AG09319 (cell line): ENCODE data around the gene PHKG2.

Experiments
- DNase-seq: peaks from one replicate; pipeline ENCODE4 v3.0.0-alpha.2; 2010; ENCODE audit warnings: low read depth; ENCODE audit errors: extremely low read depth
- CTCF ChIP-seq: IDR thresholded peaks from 2 replicates; pipeline ENCODE4 v1.5.1; 2011; ENCODE audit warnings: low read depth, mild to moderate bottlenecking, inconsistent platforms, low read length, moderate library complexity

The PHKG2 gene

DNA sequence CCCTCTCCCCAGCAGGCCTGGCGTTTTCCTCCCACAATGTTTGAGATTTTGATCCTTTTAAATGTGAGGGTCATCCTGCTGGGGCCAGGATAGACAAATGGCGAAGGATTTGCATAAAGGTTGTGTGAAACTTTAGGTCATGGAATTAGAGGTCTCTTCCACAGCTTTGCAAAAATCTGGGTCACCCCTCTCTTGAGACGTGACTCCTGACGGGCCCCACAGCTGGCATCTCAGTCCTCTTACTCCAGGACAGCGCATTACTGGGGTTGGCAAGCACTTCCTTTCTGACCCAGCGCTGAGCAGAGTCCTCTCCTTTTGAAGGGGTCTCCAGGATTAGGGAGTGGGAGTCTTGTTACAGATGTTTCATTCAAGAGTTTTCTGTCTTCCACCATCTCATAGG is 31.4 kb downstream of the PHKG2 start:
- DNase-seq, result no peak
- no peak for TF ChIP-seq CTCF

DNA sequence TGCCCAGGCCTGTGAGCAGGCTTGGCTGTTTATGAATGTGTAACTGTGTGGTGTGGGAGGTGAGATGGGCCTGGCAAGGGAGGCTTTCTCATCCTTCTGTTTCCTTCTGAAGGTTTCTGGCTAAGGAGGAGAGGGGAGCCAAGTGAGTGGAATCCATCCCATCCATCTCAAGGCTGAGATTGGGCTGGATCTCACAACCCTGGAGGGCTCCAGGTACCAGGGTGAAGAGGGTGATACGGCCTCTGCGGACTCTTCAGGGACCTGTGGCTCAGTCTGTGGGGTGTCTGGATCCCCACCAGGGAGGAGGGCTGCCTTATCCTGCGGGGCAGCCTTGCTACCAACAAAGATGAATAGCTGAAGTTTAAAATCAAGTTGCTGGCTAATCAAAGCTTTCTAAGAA is 31.8 kb downstream of the PHKG2 start:
- no peak for DNase-seq
- no peak for TF ChIP-seq CTCF

- no peak for TF ChIP-seq CTCF
- DNase-seq, result no peak
Observed at GRCh38 chr16:30780549-30780948, 32.3 kb downstream of the PHKG2 start.

- no peak for DNase-seq
- TF ChIP-seq CTCF, result no peak
Observed at GRCh38 chr16:30782486-30783279, 34.5 kb downstream of the PHKG2 start.

GRCh38 chr16:30783280-30784109 is 35.3 kb downstream of the PHKG2 start:
- DNase-seq, result no peak
- no peak for TF ChIP-seq CTCF

DNA sequence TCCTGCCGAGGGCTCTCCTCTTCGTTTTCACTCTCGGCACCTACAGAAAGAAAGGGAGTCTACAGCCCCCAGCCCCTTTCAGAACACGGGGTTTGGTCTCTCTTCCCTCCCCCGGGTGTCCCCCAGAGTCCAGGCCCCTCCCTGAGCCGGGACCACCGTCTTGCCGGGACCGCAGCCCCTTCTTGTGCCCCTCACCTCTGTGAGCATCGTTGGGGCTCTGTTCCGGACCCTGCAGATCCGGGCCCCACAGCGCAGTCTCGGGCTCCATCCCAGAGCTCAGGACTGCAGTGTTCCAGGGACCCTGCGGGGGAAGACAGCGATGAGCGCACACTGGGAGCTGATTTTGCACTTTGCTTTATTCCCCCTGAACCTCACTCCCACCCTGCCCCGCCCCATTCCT is 36.0 kb downstream of the PHKG2 start:
- TF ChIP-seq CTCF, result no peak
- no peak for DNase-seq
